Heart left ventricle (tissue), 13 donors: ENCODE measurements around the gene VSIG10.

ENCODE experiments used
- CTCF ChIP-seq, 12 donors: fragments of 200-600 bp; sonication (generic) in 4 of 12; IDR thresholded peaks; one replicate each; pipeline versions ENCODE4 v1.5.0 to v1.8.0; 2018 to 2022; ENCODE audit warnings: antibody characterized with exemption in 12 of 12, mild to moderate bottlenecking in 5 of 12
- POLR2A ChIP-seq, 2 donors: fragments of 450-650 bp; IDR thresholded peaks; one replicate each; pipeline ENCODE4 v1.6.1; 2017; ENCODE audit warnings: antibody characterized with exemption in 2 of 2, mild to moderate bottlenecking in 2 of 2, moderate library complexity in 2 of 2
- donor health status: ischemic (EF 13 %, LVEDD 7.1; RV severe dilation, severe dysfunction).
- donor health status: DM: no; HTN: yes; CAD: no.
- donor health status: DM: no; HTN: no; CAD: no.
- donor health status: ischemic (EF 25% LVEDD 6.9; RV normal size, moderate dysfunction).
- donor health status: ischemic (EF 25% LVEDD 5.7; RV mildly dilated, moderate dysfunction).
- donor health status: ischemic (EF 35%, LVEDD 5.7; RV mildly dilated, moderate dysfunction).
- donor health status: nonischemic (EF 11% LVEDD 7.7; RV severe dilation, severe dysfunction).
- donor health status: DM: yes; HTN: yes; CAD: no.
- donor health status: PGD.
- donor health status: ischemic (EF 29% LVEDD 5.4; RV normal size, mild dysfunction).
- donor health status: nonischemic (EF 23%, LVEDD 6.1; RV moderate dilation, normal function).

GRCh38 chr12:118140825-118141224 lies 37.0 kb upstream of the VSIG10 start:
- TF ChIP-seq CTCF (IDR thresholded peaks at IDR 0.05) = no peak
- TF ChIP-seq POLR2A (IDR thresholded peaks at IDR 0.05) = no peak
